CD4-positive, alpha-beta T cell (primary cell): ENCODE measurements around the gene OR8J1. TPM values are rescaled to one million over a fixed set of nuclear protein-coding genes. Genes with fewer than 3 reads are reported as not detected.

ENCODE experiments used
- ATAC-seq: fragments of 200-7000 bp; cut with Tn5 transposase; one replicate; pipeline ENCODE4 v1.10.0; 2022; ENCODE audit warnings: mild to moderate bottlenecking; ENCODE audit not compliant: poor library complexity
- CTCF ChIA-PET: fragments of 350-600 bp; sonication (Branson Sonifier 250); formaldehyde crosslinking; loops from one replicate; lab custom pipeline; 2021; ENCODE audit warnings: antibody characterized with exemption, inconsistent platforms; lab: Charles Lee
- POLR2A ChIA-PET: fragments of 350-600 bp; sonication (Branson Sonifier 250); formaldehyde crosslinking; loops from one replicate; lab custom pipeline; 2021; ENCODE audit warnings: antibody characterized with exemption, inconsistent platforms; lab: Charles Lee
- DNase-seq, 14 experiments: peaks; one replicate each; pipeline ENCODE4 v3.0.0-alpha.2; 2013 to 2020; ENCODE audit warnings: mixed read lengths in 2 of 14
- H3K27ac ChIP-seq, 2 donors: one replicate each; pipeline versions ENCODE4 v1.5.1 to v1.7.0; 2013; ENCODE audit warnings: low read length in 2 of 2, low read depth in 1 of 2, mild to moderate bottlenecking in 1 of 2
- H3K27me3 ChIP-seq, 2 experiments: 1 replicate in 1 of 2; 2 replicates in 1 of 2; pipeline versions ENCODE4 v1.6.1 to v1.7.0; 2013; ENCODE audit warnings: low read length in 2 of 2, control low read depth in 1 of 2, mild to moderate bottlenecking in 1 of 2, moderate library complexity in 1 of 2; ENCODE audit not compliant: insufficient read depth in 2 of 2, control insufficient read depth in 1 of 2
- H3K36me3 ChIP-seq: one replicate; pipeline ENCODE4 v1.6.1; 2013; ENCODE audit warnings: low read length, control low read depth; ENCODE audit not compliant: insufficient read depth
- H3K4me1 ChIP-seq: one replicate; pipeline ENCODE4 v1.6.1; 2013; ENCODE audit warnings: low read length, control low read depth; ENCODE audit not compliant: insufficient read depth
- H3K4me3 ChIP-seq: one replicate; pipeline ENCODE4 v1.5.1; 2013; ENCODE audit warnings: mild to moderate bottlenecking, low read length, moderate library complexity
- H3K9me3 ChIP-seq, 2 experiments: 1 replicate in 1 of 2; 2 replicates in 1 of 2; pipeline versions ENCODE4 v1.6.1 to v1.7.0; 2013; ENCODE audit warnings: low read length in 2 of 2, mild to moderate bottlenecking in 2 of 2, control low read depth in 1 of 2, moderate library complexity in 1 of 2; ENCODE audit not compliant: control insufficient read depth in 1 of 2, insufficient read depth in 1 of 2
- H3K27ac Mint-ChIP-seq: one replicate; pipeline ENCODE4 v1.8.0; 2020; ENCODE audit warnings: mixed read lengths
- H3K27me3 Mint-ChIP-seq: one replicate; pipeline ENCODE4 v1.8.0; 2021; ENCODE audit warnings: mixed read lengths
- H3K36me3 Mint-ChIP-seq: one replicate; pipeline ENCODE4 v1.8.0; 2021; ENCODE audit warnings: low read depth, mixed read lengths
- H3K4me1 Mint-ChIP-seq: one replicate; pipeline ENCODE4 v1.8.0; 2021; ENCODE audit warnings: low read depth, mixed read lengths
- H3K4me3 Mint-ChIP-seq: one replicate; pipeline ENCODE4 v1.8.0; 2020; ENCODE audit warnings: mild to moderate bottlenecking, mixed read lengths
- H3K9me3 Mint-ChIP-seq: one replicate; pipeline ENCODE4 v1.8.0; 2020; ENCODE audit warnings: mixed read lengths
- intact Hi-C, 2 experiments: fragments of 100-400 bp; cut with DNase I in 1 of 2; cut with micrococcal nuclease in 1 of 2; formaldehyde crosslinking; loops; one replicate each; pipeline versions ENCODE4 v1.15.1 to v1.9.0; 2023 to 2025; cut with DNase I, micrococcal nuclease
- total RNA-seq, 174 experiments: library from RNA in 2 of 174; stranded (reverse) in 2 of 174; gene quantifications; one replicate each; pipeline ENCODE4 v1.2.3 and lab custom pipeline; 2021 to 2026
- TF ChIP-seq, protein P1 (sequence below): fragments of 200-600 bp; IDR thresholded peaks from one replicate; pipeline ENCODE4 v1.8.0; 2022; ENCODE audit warnings: antibody characterized with exemption, mild to moderate bottlenecking

Gene OR8J1
- total RNA-seq, 2 experiments from 2014 or later = not detected

- Mint-ChIP-seq H3K4me1 (no peaks in the 10 kb centered on the region), H3K27ac (no peak overlapping the region), H3K4me3 (no peak overlapping the region), H3K27me3 (no peaks in the 10 kb centered on the region), H3K36me3 (no peaks in the 10 kb centered on the region), H3K9me3 (peaks cover 6% of the 10 kb centered on the region)
- TF ChIP-seq, protein P1, sequence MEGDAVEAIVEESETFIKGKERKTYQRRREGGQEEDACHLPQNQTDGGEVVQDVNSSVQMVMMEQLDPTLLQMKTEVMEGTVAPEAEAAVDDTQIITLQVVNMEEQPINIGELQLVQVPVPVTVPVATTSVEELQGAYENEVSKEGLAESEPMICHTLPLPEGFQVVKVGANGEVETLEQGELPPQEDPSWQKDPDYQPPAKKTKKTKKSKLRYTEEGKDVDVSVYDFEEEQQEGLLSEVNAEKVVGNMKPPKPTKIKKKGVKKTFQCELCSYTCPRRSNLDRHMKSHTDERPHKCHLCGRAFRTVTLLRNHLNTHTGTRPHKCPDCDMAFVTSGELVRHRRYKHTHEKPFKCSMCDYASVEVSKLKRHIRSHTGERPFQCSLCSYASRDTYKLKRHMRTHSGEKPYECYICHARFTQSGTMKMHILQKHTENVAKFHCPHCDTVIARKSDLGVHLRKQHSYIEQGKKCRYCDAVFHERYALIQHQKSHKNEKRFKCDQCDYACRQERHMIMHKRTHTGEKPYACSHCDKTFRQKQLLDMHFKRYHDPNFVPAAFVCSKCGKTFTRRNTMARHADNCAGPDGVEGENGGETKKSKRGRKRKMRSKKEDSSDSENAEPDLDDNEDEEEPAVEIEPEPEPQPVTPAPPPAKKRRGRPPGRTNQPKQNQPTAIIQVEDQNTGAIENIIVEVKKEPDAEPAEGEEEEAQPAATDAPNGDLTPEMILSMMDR = no peak
- peak in 1 of 14 experiments; percentile 10 for DNase-seq
- H3K27ac ChIP-seq = no peak overlapping the region
- H3K9me3 ChIP-seq = peaks cover 0 to 17% of the 10 kb centered on the region in 2 experiments
- ChIA-PET POLR2A (no interaction called here), CTCF (no interaction called here)
- no peaks in the 10 kb centered on the region for H3K27me3 ChIP-seq
- H3K4me3 ChIP-seq = no peak overlapping the region
- intact Hi-C loops = no loop called here
- no peaks in the 10 kb centered on the region for H3K4me1 ChIP-seq
- no peak for ATAC-seq
- H3K36me3 ChIP-seq = no peaks in the 10 kb centered on the region
Measured at GRCh38 chr11:56331861-56332491, 22.1 kb upstream of the OR8J1 start.

- TF ChIP-seq, protein P1 = no peak
- Mint-ChIP-seq H3K36me3 (no peaks in the 10 kb centered on the region), H3K4me1 (no peaks in the 10 kb centered on the region), H3K9me3 (peaks cover 6% of the 10 kb centered on the region), H3K27me3 (no peaks in the 10 kb centered on the region), H3K4me3 (no peak overlapping the region), H3K27ac (no peak overlapping the region)
- intact Hi-C loops = no loop called here
- Histone ChIP-seq H3K4me3 (no peak overlapping the region), H3K27ac (no peak overlapping the region), H3K36me3 (no peaks in the 10 kb centered on the region), H3K4me1 (no peaks in the 10 kb centered on the region), H3K27me3 (no peaks in the 10 kb centered on the region), H3K9me3 (peaks cover 0 to 13% of the 10 kb centered on the region in 2 experiments)
- ChIA-PET POLR2A (no interaction called here), CTCF (no interaction called here)
- no peak for ATAC-seq
- no peak for DNase-seq
Measured at GRCh38 chr11:56333156-56333555, 20.9 kb upstream of the OR8J1 start.

DNA sequence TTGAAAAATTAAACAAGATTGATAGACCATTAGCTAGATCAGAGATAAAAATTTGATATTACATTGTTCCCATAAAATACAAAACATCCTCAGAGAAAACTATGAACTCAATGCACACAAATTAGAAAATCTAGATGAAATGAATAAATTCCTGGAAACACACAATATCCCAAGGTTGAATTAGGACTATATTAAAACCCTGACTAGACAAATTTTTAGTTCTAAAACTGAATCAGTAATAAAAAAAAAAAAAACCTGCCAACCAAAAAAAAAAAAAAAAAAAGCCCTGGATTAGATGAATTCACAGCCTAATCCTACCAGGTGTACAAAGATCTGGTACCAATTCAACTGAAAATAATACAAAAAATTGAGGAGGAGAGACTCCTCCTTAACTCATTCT, 13.8 kb upstream of the OR8J1 start:
- intact Hi-C loops = no loop called here
- no peak for DNase-seq
- TF ChIP-seq, protein P1 = no peak
- ChIA-PET CTCF (no interaction called here), POLR2A (no interaction called here)
- H3K9me3 Mint-ChIP-seq = peaks cover 11% of the 10 kb centered on the region
- no peaks in the 10 kb centered on the region for H3K27me3 Mint-ChIP-seq
- Histone ChIP-seq H3K4me1 (no peaks in the 10 kb centered on the region), H3K9me3 (peaks cover 0 to 6% of the 10 kb centered on the region in 2 experiments), H3K27me3 (no peaks in the 10 kb centered on the region), H3K36me3 (no peaks in the 10 kb centered on the region), H3K27ac (no peak overlapping the region), H3K4me3 (no peak overlapping the region)
- no peak for ATAC-seq
- no peak overlapping the region for H3K4me3 Mint-ChIP-seq
- H3K27ac Mint-ChIP-seq = no peak overlapping the region
- H3K4me1 Mint-ChIP-seq = no peaks in the 10 kb centered on the region
- no peaks in the 10 kb centered on the region for H3K36me3 Mint-ChIP-seq
